Measurements from ENCODE around the gene KRTAP10-12. TPM values are rescaled to one million over a fixed set of nuclear protein-coding genes. Genes with fewer than 3 reads are reported as not detected.

KRTAP10-12 gene
- total and polyA plus RNA-seq, 10 of the 15 experiments (the other 5 are each of a cell fraction or from before 2014, with no cell fraction given) = not detected

- Histone ChIP-seq H3K4me3 (no peak overlapping the region), H3K36me3 (ENCODE audit: control insufficient read depth in 2 of 2, insufficient read depth in 2 of 2, low read length in 1 of 2) (no peaks in the 10 kb centered on the region), H3K9ac (ENCODE audit: control insufficient read depth, insufficient read depth, low read length) (no peak overlapping the region), H3K27me3 (replicated peaks in 1 of 2; ENCODE audit: control insufficient read depth in 2 of 2, insufficient read depth in 2 of 2, low read length in 1 of 2) (no peaks in the 10 kb centered on the region), H4K20me1 (ENCODE audit: control insufficient read depth, insufficient read depth) (no peaks in the 10 kb centered on the region), H3K79me2 (ENCODE audit: control insufficient read depth, insufficient read depth, low read length) (no peaks in the 10 kb centered on the region), H2AFZ (ENCODE audit: control insufficient read depth, low read depth, low read length) (no peak overlapping the region), H3K4me1 (ENCODE audit: control insufficient read depth, insufficient read depth, low read length) (no peaks in the 10 kb centered on the region), H3K27ac (ENCODE audit: control insufficient read depth, insufficient read depth) (no peak overlapping the region), H3K9me3 (replicated peaks; ENCODE audit: control insufficient read depth, insufficient read depth, low read length) (no peaks in the 10 kb centered on the region; the same call in 2 of the 3 replicates), H3K4me2 (ENCODE audit: control insufficient read depth, insufficient read depth) (no peak overlapping the region)
- WGBS (ENCODE audit: insufficient coverage, insufficient replicate concordance, low lambda C conversion rate, missing lambda C conversion rate) = 36% methylated on average over 18 of the region's 18 CpGs
- TF ChIP-seq HDGF (IDR thresholded peaks at IDR 0.05) = no peak
- TF ChIP-seq BCL11A (IDR thresholded peaks at IDR 0.05; ENCODE audit: low read depth, low read length) = no peak
- no peak for TF ChIP-seq IRF3 (IDR thresholded peaks at IDR 0.05)
- TF ChIP-seq ZSCAN29 (IDR thresholded peaks at IDR 0.05) = no peak
- TF ChIP-seq NFYA (IDR thresholded peaks at IDR 0.05; ENCODE audit: borderline replicate concordance, low read depth, low read length) = no peak
- TF ChIP-seq GABPA (IDR thresholded peaks at IDR 0.05; ENCODE audit: low read depth) = no peak
- TF ChIP-seq IKZF1 (conservative IDR thresholded peaks at IDR 0.05) = no peak
- TF ChIP-seq JUND (IDR thresholded peaks at IDR 0.05; ENCODE audit: low read depth, low read length) = no peak
- TF ChIP-seq JUNB (IDR thresholded peaks at IDR 0.05) = no peak
- TF ChIP-seq GATAD2B (conservative IDR thresholded peaks at IDR 0.05; ENCODE audit: low read depth) = no peak
- no peak for TF ChIP-seq RFX5 (IDR thresholded peaks at IDR 0.05; ENCODE audit: low read depth, low read length)
- no peak for TF ChIP-seq E4F1 (IDR thresholded peaks at IDR 0.05; ENCODE audit: borderline replicate concordance, partially characterized antibody)
- TF ChIP-seq SMARCA5 (IDR thresholded peaks at IDR 0.05) = no peak
- no TSS peak for BruUV-seq (replicated peaks)
- intact Hi-C loops (cut with micrococcal nuclease; ENCODE audit: unreplicated experiment) = no loop called here
- POLR2A ChIA-PET = interaction anchor here (0.7 kb wide), 1 partner anchor 1294 kb away, joined by 3 read pairs; no protein-coding TSS in a partner anchor
- in situ Hi-C loops (cut with MboI) = no loop called here
- RAD21 ChIA-PET (ENCODE audit: unreplicated experiment) = no interaction called here
- CTCF ChIA-PET = no interaction called here
- SMC1A ChIA-PET (ENCODE audit: uncharacterized antibody, unreplicated experiment) = no interaction called here
- ATAC-seq = no peak
- FAIRE-seq = no peak
- DNase-seq (ENCODE audit: low read depth, low spot score) = no peak
These were observed 47.4 kb upstream of the KRTAP10-12 start for GRCh38 chr21:44649521-44650100.
